H9 (cell line): ENCODE results near the gene EPHB6. TPM values are rescaled to one million over a fixed set of nuclear protein-coding genes. Genes with fewer than 3 reads are reported as not detected.

Experiments used
- DNase-seq: peaks from one replicate; pipeline ENCODE4 v3.0.0-alpha.2; 2017
- H2AFZ ChIP-seq: one replicate; pipeline ENCODE4 v1.6.1; 2013; ENCODE audit warnings: mild to moderate bottlenecking, low read length, control low read depth, moderate library complexity
- H2AK5ac ChIP-seq: 2 replicates; pipeline ENCODE4 v1.6.1; 2013; ENCODE audit warnings: low read length, control low read depth, mixed read lengths; ENCODE audit not compliant: insufficient read length
- H2BK120ac ChIP-seq: one replicate; pipeline ENCODE4 v1.6.1; 2013; ENCODE audit warnings: low read depth, mild to moderate bottlenecking, low read length, control low read depth, inconsistent platforms; ENCODE audit not compliant: poor library complexity, severe bottlenecking
- H2BK12ac ChIP-seq: 2 replicates; pipeline ENCODE4 v1.6.1; 2013; ENCODE audit warnings: low read length, control low read depth, mixed read lengths, low read depth; ENCODE audit not compliant: insufficient read length
- H2BK15ac ChIP-seq: 2 replicates; pipeline ENCODE4 v1.6.1; 2013; ENCODE audit warnings: low read depth, low read length, control low read depth
- H2BK20ac ChIP-seq: one replicate; pipeline ENCODE4 v1.6.1; 2013; ENCODE audit warnings: low read depth, mild to moderate bottlenecking, low read length, control low read depth, inconsistent platforms; ENCODE audit not compliant: poor library complexity, severe bottlenecking
- H2BK5ac ChIP-seq: 2 replicates; pipeline ENCODE4 v1.6.1; 2013; ENCODE audit warnings: low read length, control low read depth, mixed read lengths; ENCODE audit not compliant: insufficient read length
- H3K14ac ChIP-seq: 2 replicates; pipeline ENCODE4 v1.6.1; 2013; ENCODE audit warnings: low read length, control low read depth; ENCODE audit not compliant: insufficient read depth
- H3K18ac ChIP-seq: 2 replicates; pipeline ENCODE4 v1.6.1; 2013; ENCODE audit warnings: low read depth, mild to moderate bottlenecking, mixed read lengths, low read length, control low read depth; ENCODE audit not compliant: insufficient read length
- H3K23ac ChIP-seq: 2 replicates; pipeline ENCODE4 v1.6.1; 2013; ENCODE audit warnings: low read length, control low read depth, mixed read lengths, low read depth; ENCODE audit not compliant: insufficient read length
- H3K23me2 ChIP-seq: 2 replicates; pipeline ENCODE4 v1.6.1; 2013; ENCODE audit warnings: low read depth, mild to moderate bottlenecking, mixed read lengths, low read length, control low read depth; ENCODE audit not compliant: insufficient read length, poor library complexity, severe bottlenecking
- H3K27ac ChIP-seq: 2 replicates; pipeline ENCODE4 v1.5.1; 2013; ENCODE audit warnings: low read length, control low read depth, mixed read lengths, low read depth; ENCODE audit not compliant: insufficient read length
- H3K27me3 ChIP-seq: 2 replicates; pipeline ENCODE4 v1.6.1; 2013; ENCODE audit warnings: low read length, control low read depth, inconsistent platforms; ENCODE audit not compliant: insufficient read depth
- H3K4ac ChIP-seq: 2 replicates; pipeline ENCODE4 v1.6.1; 2013; ENCODE audit warnings: low read depth, mild to moderate bottlenecking, control low read depth, inconsistent platforms, low read length, moderate library complexity
- H3K4me1 ChIP-seq: 2 replicates; pipeline ENCODE4 v1.6.1; 2013; ENCODE audit warnings: low read length, control low read depth, inconsistent platforms; ENCODE audit not compliant: insufficient read depth
- H3K4me2 ChIP-seq: 2 replicates; pipeline ENCODE4 v1.6.1; 2013; ENCODE audit warnings: low read length, control low read depth, mixed read lengths; ENCODE audit not compliant: insufficient read length, insufficient read depth
- H3K56ac ChIP-seq: 2 replicates; pipeline ENCODE4 v1.6.1; 2013; ENCODE audit warnings: low read depth, mild to moderate bottlenecking, mixed read lengths, low read length, control low read depth; ENCODE audit not compliant: insufficient read length
- H3K79me1 ChIP-seq: 2 replicates; pipeline ENCODE4 v1.6.1; 2013; ENCODE audit warnings: low read depth, mild to moderate bottlenecking, moderate library complexity, low read length, control low read depth, inconsistent platforms; ENCODE audit not compliant: insufficient read depth, poor library complexity, severe bottlenecking
- H3K79me2 ChIP-seq: 2 replicates; pipeline ENCODE4 v1.6.1; 2013; ENCODE audit warnings: low read length, control low read depth, inconsistent platforms; ENCODE audit not compliant: insufficient read depth
- H3K9ac ChIP-seq: 2 replicates; pipeline ENCODE4 v1.6.1; 2013; ENCODE audit warnings: low read length, control low read depth, mixed read lengths; ENCODE audit not compliant: insufficient read length; ENCODE audit errors: extremely low read depth
- H3K9me3 ChIP-seq: one replicate; pipeline ENCODE4 v1.6.1; 2013; ENCODE audit warnings: low read depth, low read length, inconsistent platforms; ENCODE audit not compliant: control insufficient read depth
- H3T11ph ChIP-seq: one replicate; pipeline ENCODE4 v1.6.1; 2013; ENCODE audit warnings: mild to moderate bottlenecking, low read length, control low read depth, inconsistent platforms
- H4K20me1 ChIP-seq: one replicate; pipeline ENCODE4 v1.6.1; 2013; ENCODE audit not compliant: control insufficient read depth, insufficient read length, insufficient read depth
- H4K5ac ChIP-seq: 2 replicates; pipeline ENCODE4 v1.6.1; 2013; ENCODE audit warnings: low read depth, mild to moderate bottlenecking, mixed read lengths, low read length, control low read depth; ENCODE audit not compliant: insufficient read length
- H4K8ac ChIP-seq: replicated peaks from 2 replicates; pipeline ENCODE4 v1.6.1; 2013; ENCODE audit warnings: low read length, control low read depth, mixed read lengths, low read depth; ENCODE audit not compliant: insufficient read length
- H4K91ac ChIP-seq: 2 replicates; pipeline ENCODE4 v1.6.1; 2013; ENCODE audit warnings: low read depth, mild to moderate bottlenecking, moderate library complexity, mixed read lengths, low read length, control low read depth; ENCODE audit not compliant: insufficient read length
- H3K27ac Mint-ChIP-seq, 3 experiments: 2 replicates in 2 of 3; 3 replicates in 1 of 3; pipeline ENCODE4 v1.8.0; 2020 to 2021; ENCODE audit warnings: mixed read lengths in 3 of 3, mild to moderate bottlenecking in 1 of 3, moderate library complexity in 1 of 3
- H3K27me3 Mint-ChIP-seq: 2 replicates; pipeline ENCODE4 v1.8.0; 2021; ENCODE audit warnings: low read depth, mild to moderate bottlenecking, moderate library complexity, mixed read lengths
- H3K36me3 Mint-ChIP-seq, 3 experiments: 2 replicates in 2 of 3; 3 replicates in 1 of 3; pipeline ENCODE4 v1.8.0; 2020 to 2021; ENCODE audit warnings: low read depth in 3 of 3, mixed read lengths in 3 of 3; ENCODE audit not compliant: insufficient read depth in 1 of 3
- H3K4me1 Mint-ChIP-seq, 2 experiments: 2 replicates each; pipeline ENCODE4 v1.8.0; 2020; ENCODE audit warnings: mixed read lengths in 2 of 2
- H3K4me3 Mint-ChIP-seq, 2 experiments: 2 replicates in 1 of 2; 3 replicates in 1 of 2; pipeline ENCODE4 v1.8.0; 2020 to 2021; ENCODE audit warnings: mild to moderate bottlenecking in 2 of 2, mixed read lengths in 2 of 2, moderate library complexity in 1 of 2
- H3K9me3 Mint-ChIP-seq, 2 experiments: 2 replicates in 1 of 2; 3 replicates in 1 of 2; pipeline ENCODE4 v1.8.0; 2020; ENCODE audit warnings: mild to moderate bottlenecking in 2 of 2, mixed read lengths in 2 of 2, moderate library complexity in 1 of 2
- CTCF ChIP-seq: fragments of 200-600 bp; sonication (generic); conservative IDR thresholded peaks from 3 replicates; pipeline ENCODE4 v1.8.0; 2021; ENCODE audit warnings: antibody characterized with exemption, mild to moderate bottlenecking
- WGBS: extraction: QIAGEN DNeasy Blood & Tissue Kit; methylation state at CpG from one replicate; pipeline ENCODE4 v1.1.7; 2013; ENCODE audit warnings: missing lambda C conversion rate, low lambda C conversion rate, mixed read lengths; ENCODE audit not compliant: insufficient read length; ENCODE audit errors: extremely low coverage; 5-methylcytosine and 5-hydroxymethylcytosine counted together
- total RNA-seq: library from RNA; stranded (reverse); gene quantifications from 2 replicates; pipeline ENCODE4 v1.2.1, GENCODE V29; 2021

EPHB6 gene
- total RNA-seq, 1 experiment from 2014 or later, result 9.7 TPM

- Mint-ChIP-seq H3K4me1 (peaks cover 8 to 19% of the 10 kb centered on the region in 2 experiments), H3K4me3 (no peak overlapping the region), H3K27ac (no peak overlapping the region), H3K36me3 (peaks cover 0 to 25% (median 8%) of the 10 kb centered on the region in 3 experiments; a peak in 5 of 7 replicates), H3K9me3 (peaks cover 0 to 2% of the 10 kb centered on the region in 2 experiments; a peak in 2 of 5 replicates), H3K27me3 (peaks cover 3% of the 10 kb centered on the region; the same call in 1 of the 2 replicates)
- Histone ChIP-seq H3K79me1 (no peaks in the 10 kb centered on the region), H2BK15ac (no peak overlapping the region), H3K4me1 (no peaks in the 10 kb centered on the region; the same call in 1 of the 2 replicates), H3K27ac (no peak overlapping the region), H2AK5ac (no peak overlapping the region), H3K18ac (no peak overlapping the region), H3K4ac (no peak overlapping the region), H3K23ac (no peak overlapping the region), H3K27me3 (no peaks in the 10 kb centered on the region), H2BK20ac (no peak overlapping the region), H4K20me1 (no peaks in the 10 kb centered on the region), H2BK12ac (no peak overlapping the region), H3T11ph (no peak overlapping the region), H3K9ac (no peak overlapping the region), H4K91ac (no peak overlapping the region), H3K4me2 (no peak overlapping the region), H2BK120ac (no peak overlapping the region), H3K14ac (no peak overlapping the region), H3K56ac (no peak overlapping the region), H2BK5ac (no peak overlapping the region), H2AFZ (no peak overlapping the region), H4K8ac (no peak overlapping the region), H3K79me2 (no peaks in the 10 kb centered on the region), H3K9me3 (no peaks in the 10 kb centered on the region), H4K5ac (no peak overlapping the region), H3K23me2 (no peaks in the 10 kb centered on the region)
- DNase-seq, result peak; percentile 10
- no peak for TF ChIP-seq CTCF
- WGBS, result no CpG with 5 or more reads among the region's 11 CpGs
Measured at GRCh38 chr7:142868986-142869415, 14.1 kb downstream of the EPHB6 start.
